Activated CD8-positive, alpha-beta memory T cell treated with anti-CD3 and anti-CD28 coated beads for 24 hours (primary cell): ENCODE measurements around the gene DAGLB.
"Not testable (repeated sequence)": the region's sequence is repeated elsewhere in the genome, so short reads cannot be mapped to it uniquely, and the experiment has no call there.

Experiments used
- DNase-seq: peaks from one replicate; pipeline ENCODE4 v3.0.0-alpha.2; 2020

The DAGLB gene

GRCh38 chr7:6447581-6448199 is at the start of gene DAGLB:
TSS of gene DAGLB (minus strand) at chr7:6447954. CDS start at chr7:6447842, 112 bp downstream.
- DNase-seq, result peak; percentile 98

GRCh38 chr7:6497637-6497905 is 49.8 kb upstream of the DAGLB start:
- DNase-seq, result no peak

GRCh38 chr7:6496842-6497636 is 49.3 kb upstream of the DAGLB start:
- DNase-seq, result no peak

- DNase-seq, result no peak
Measured at GRCh38 chr7:6495597-6496262, 48.0 kb upstream of the DAGLB start.

- no peak for DNase-seq
Measured at GRCh38 chr7:6494365-6494764, 46.6 kb upstream of the DAGLB start.

- DNase-seq, result no peak
Measured at GRCh38 chr7:6491194-6491593, 43.4 kb upstream of the DAGLB start.

- no peak for DNase-seq
Measured at GRCh38 chr7:6489612-6490011, 41.9 kb upstream of the DAGLB start.

- DNase-seq, result no peak
Measured at GRCh38 chr7:6487184-6487545, 39.4 kb upstream of the DAGLB start.

- DNase-seq, result no peak
Measured at GRCh38 chr7:6486438-6487183, 38.9 kb upstream of the DAGLB start.

GRCh38 chr7:6482743-6483119 is 35.0 kb upstream of the DAGLB start:
- no peak for DNase-seq

- DNase-seq, result no peak
Measured at GRCh38 chr7:6482307-6482706, 34.6 kb upstream of the DAGLB start.

GRCh38 chr7:6481445-6481844 is 33.7 kb upstream of the DAGLB start:
- no peak for DNase-seq

GRCh38 chr7:6480323-6480660 is 32.5 kb upstream of the DAGLB start:
- DNase-seq, result no peak

- peak; percentile 65 for DNase-seq
Measured at GRCh38 chr7:6479067-6479466, 31.3 kb upstream of the DAGLB start.

GRCh38 chr7:6478186-6478585 is 30.4 kb upstream of the DAGLB start:
- DNase-seq, result no peak

GRCh38 chr7:6477318-6477660 is 29.5 kb upstream of the DAGLB start:
- no peak for DNase-seq

- DNase-seq, result no peak
Measured at GRCh38 chr7:6476596-6477317, 29.0 kb upstream of the DAGLB start.

- no peak for DNase-seq
Measured at GRCh38 chr7:6475433-6476186, 27.9 kb upstream of the DAGLB start.

- no peak for DNase-seq
Measured at GRCh38 chr7:6465862-6466261, 18.1 kb upstream of the DAGLB start.

- DNase-seq, result not testable (repeated sequence)
Measured at GRCh38 chr7:6463609-6464008, 15.9 kb upstream of the DAGLB start.

- DNase-seq, result no peak
Measured at GRCh38 chr7:6461946-6462550, 14.3 kb upstream of the DAGLB start.

GRCh38 chr7:6460990-6461584 is 13.3 kb upstream of the DAGLB start:
- no peak for DNase-seq
